WTC11 (cell line): Measurements from ENCODE around the gene DTNB. TPM values are rescaled to one million over a fixed set of nuclear protein-coding genes. Genes with fewer than 3 reads are reported as not detected.

Source experiments
- ATAC-seq: fragments of 200-7000 bp; cut with Tn5 transposase; 2 replicates; pipeline ENCODE4 v1.10.0; 2021; ENCODE audit warnings: mild to moderate bottlenecking, moderate library complexity
- CTCF ChIA-PET: fragments of 300-600 bp; sonication (Branson Sonifier 250); formaldehyde crosslinking; loops from one replicate; lab custom pipeline; 2021; ENCODE audit warnings: antibody characterized with exemption; lab: Charles Lee
- POLR2A ChIA-PET: fragments of 350-600 bp; sonication (Branson Sonifier 250); formaldehyde crosslinking; loops from one replicate; lab custom pipeline; 2021; ENCODE audit warnings: antibody characterized with exemption; lab: Charles Lee
- DNase-seq: peaks from one replicate; pipeline ENCODE4 v3.0.0; 2021; ENCODE audit warnings: low spot score
- H3K27ac Mint-ChIP-seq: 2 replicates; pipeline ENCODE4 v1.8.0; 2021; ENCODE audit warnings: mixed read lengths
- H3K27me3 Mint-ChIP-seq: 2 replicates; pipeline ENCODE4 v1.8.0; 2021; ENCODE audit warnings: low read depth, mild to moderate bottlenecking, moderate library complexity, mixed read lengths
- H3K36me3 Mint-ChIP-seq: 2 replicates; pipeline ENCODE4 v1.8.0; 2021; ENCODE audit warnings: mixed read lengths
- H3K4me1 Mint-ChIP-seq: 2 replicates; pipeline ENCODE4 v1.8.0; 2022; ENCODE audit warnings: mixed read lengths
- H3K4me3 Mint-ChIP-seq: 2 replicates; pipeline ENCODE4 v1.8.0; 2021; ENCODE audit warnings: mild to moderate bottlenecking, moderate library complexity, mixed read lengths
- H3K9me3 Mint-ChIP-seq: 2 replicates; pipeline ENCODE4 v1.8.0; 2021; ENCODE audit warnings: mixed read lengths
- EMX1 ChIP-seq: fragments of 250-450 bp; sonication (Bioruptor Pico); IDR thresholded peaks from 2 replicates; pipeline ENCODE4 v1.8.0; 2021; ENCODE audit warnings: mild to moderate bottlenecking
- ERG ChIP-seq: fragments of 250-450 bp; sonication (Bioruptor Pico); IDR thresholded peaks from 2 replicates; pipeline ENCODE4 v1.8.0; 2021; ENCODE audit warnings: mild to moderate bottlenecking
- GTF2I ChIP-seq: fragments of 250-450 bp; sonication (Bioruptor Pico); conservative IDR thresholded peaks from 2 replicates; pipeline ENCODE4 v1.4.0; 2021; ENCODE audit warnings: mild to moderate bottlenecking
- NFATC4 ChIP-seq: fragments of 250-450 bp; sonication (Bioruptor Pico); IDR thresholded peaks from 2 replicates; pipeline ENCODE4 v1.9.0; 2021; ENCODE audit warnings: mild to moderate bottlenecking
- ZNF121 ChIP-seq: sonication (generic); formaldehyde crosslinking; IDR thresholded peaks from 2 replicates; pipeline ENCODE4 v1.8.0; 2023; ENCODE audit warnings: missing genetic modification reagents
- ZNF138 ChIP-seq: sonication (generic); formaldehyde crosslinking; conservative IDR thresholded peaks from 2 replicates; pipeline ENCODE4 v1.8.1; 2022; ENCODE audit warnings: mild to moderate bottlenecking, moderate library complexity, missing genetic modification reagents
- ZNF219 ChIP-seq: sonication (generic); formaldehyde crosslinking; IDR thresholded peaks from 2 replicates; pipeline ENCODE4 v1.8.0; 2023; ENCODE audit warnings: missing genetic modification reagents, mild to moderate bottlenecking, borderline replicate concordance
- ZNF263 ChIP-seq: sonication (generic); formaldehyde crosslinking; IDR thresholded peaks from 2 replicates; pipeline ENCODE4 v1.8.1; 2022; ENCODE audit warnings: low read depth, mild to moderate bottlenecking, moderate library complexity, missing genetic modification reagents
- ZNF416 ChIP-seq: fragments of 250-450 bp; sonication (Bioruptor Pico); IDR thresholded peaks from 2 replicates; pipeline ENCODE4 v1.9.0; 2021; ENCODE audit warnings: mild to moderate bottlenecking, inconsistent platforms
- ZNF512 ChIP-seq: sonication (generic); formaldehyde crosslinking; IDR thresholded peaks from 2 replicates; pipeline ENCODE4 v1.8.1; 2022; ENCODE audit warnings: missing genetic modification reagents, borderline replicate concordance
- total RNA-seq: library from RNA; stranded (reverse); gene quantifications from 3 replicates; pipeline ENCODE4 v1.2.3, GENCODE V29; 2021
- TF ChIP-seq, protein P1 (sequence below): fragments of 250-450 bp; sonication (Bioruptor Pico); IDR thresholded peaks from 2 replicates; pipeline ENCODE4 v1.9.0; 2021; ENCODE audit warnings: moderate library complexity, mild to moderate bottlenecking, inconsistent platforms, borderline replicate concordance
- TF ChIP-seq, protein P2 (sequence below): fragments of 250-450 bp; sonication (Bioruptor Pico); IDR thresholded peaks from 2 replicates; pipeline ENCODE4 v2.1.2; 2022; ENCODE audit warnings: mild to moderate bottlenecking, moderate library complexity
- TF ChIP-seq, protein P3 (sequence below): sonication (generic); formaldehyde crosslinking; IDR thresholded peaks from 2 replicates; pipeline ENCODE4 v1.8.1; 2022; ENCODE audit warnings: mild to moderate bottlenecking, missing genetic modification reagents, moderate library complexity, borderline replicate concordance
- TF ChIP-seq, protein P4 (sequence below): fragments of 250-450 bp; sonication (Bioruptor Pico); IDR thresholded peaks from 2 replicates; pipeline ENCODE4 v1.9.0; 2021; ENCODE audit warnings: mild to moderate bottlenecking, borderline replicate concordance
- TF ChIP-seq, protein P5 (sequence below): fragments of 250-450 bp; sonication (Bioruptor Pico); conservative IDR thresholded peaks from 2 replicates; pipeline ENCODE4 v1.9.0; 2021; ENCODE audit warnings: mild to moderate bottlenecking

The DTNB gene
- total RNA-seq, 1 experiment from 2014 or later, result 39.9 TPM

DNA sequence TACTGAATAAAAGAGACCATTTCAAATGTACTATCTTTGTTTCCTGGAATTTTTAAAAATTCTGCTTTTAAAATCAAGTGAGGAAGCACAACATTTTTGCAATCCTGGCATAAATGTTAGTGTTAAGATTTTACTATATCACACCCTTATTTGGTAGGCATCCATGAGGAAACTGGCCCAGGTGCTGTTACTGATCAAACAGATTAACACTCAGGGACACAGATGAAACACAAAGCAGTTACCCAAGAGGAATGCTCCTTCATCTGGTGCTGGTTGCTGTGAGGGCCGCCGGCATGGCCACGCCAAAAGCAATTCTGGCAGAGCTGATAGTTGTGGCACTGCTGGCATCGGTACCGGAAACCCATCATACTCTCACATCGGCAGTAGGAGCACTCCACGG, 96.8 kb downstream of the DTNB start:
- ChIA-PET CTCF (interaction anchor here (0.7 kb wide), 1 partner anchor 24 kb away, joined by 4 read pairs; no protein-coding TSS in a partner anchor), POLR2A (no interaction called here)
- Mint-ChIP-seq H3K27me3 (no peaks in the 10 kb centered on the region), H3K4me3 (no peak overlapping the region), H3K9me3 (no peaks in the 10 kb centered on the region), H3K27ac (peak overlapping the region; percentile 65), H3K4me1 (no peaks in the 10 kb centered on the region), H3K36me3 (peaks cover 12% of the 10 kb centered on the region; the same call in 1 of the 2 replicates)
- no peak for TF ChIP-seq ZNF512 (CRISPR knock-in tag)
- TF ChIP-seq, protein P1, sequence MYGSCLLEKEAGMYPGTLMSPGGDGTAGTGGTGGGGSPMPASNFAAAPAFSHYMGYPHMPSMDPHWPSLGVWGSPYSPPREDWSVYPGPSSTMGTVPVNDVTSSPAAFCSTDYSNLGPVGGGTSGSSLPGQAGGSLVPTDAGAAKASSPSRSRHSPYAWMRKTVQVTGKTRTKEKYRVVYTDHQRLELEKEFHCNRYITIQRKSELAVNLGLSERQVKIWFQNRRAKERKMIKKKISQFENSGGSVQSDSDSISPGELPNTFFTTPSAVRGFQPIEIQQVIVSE (CRISPR knock-in tag), result no peak
- no peak for ATAC-seq
- DNase-seq, result no peak

GRCh38 chr2:25572638-25573037, 100.7 kb downstream of the DTNB start:
- no peaks in the 10 kb centered on the region for H3K9me3 Mint-ChIP-seq
- H3K36me3 Mint-ChIP-seq, result peaks cover 9% of the 10 kb centered on the region; the same call in 1 of the 2 replicates
- ChIA-PET CTCF (no interaction called here), POLR2A (no interaction called here)
- no peaks in the 10 kb centered on the region for H3K4me1 Mint-ChIP-seq
- no peak overlapping the region for H3K27ac Mint-ChIP-seq
- no peaks in the 10 kb centered on the region for H3K27me3 Mint-ChIP-seq
- no peak for DNase-seq
- H3K4me3 Mint-ChIP-seq, result no peak overlapping the region
- TF ChIP-seq ZNF121 (CRISPR knock-in tag) (no peak), GTF2I (CRISPR knock-in tag) (no peak), ZNF263 (CRISPR knock-in tag) (no peak), EMX1 (CRISPR knock-in tag) (no peak)
- TF ChIP-seq, protein P2, sequence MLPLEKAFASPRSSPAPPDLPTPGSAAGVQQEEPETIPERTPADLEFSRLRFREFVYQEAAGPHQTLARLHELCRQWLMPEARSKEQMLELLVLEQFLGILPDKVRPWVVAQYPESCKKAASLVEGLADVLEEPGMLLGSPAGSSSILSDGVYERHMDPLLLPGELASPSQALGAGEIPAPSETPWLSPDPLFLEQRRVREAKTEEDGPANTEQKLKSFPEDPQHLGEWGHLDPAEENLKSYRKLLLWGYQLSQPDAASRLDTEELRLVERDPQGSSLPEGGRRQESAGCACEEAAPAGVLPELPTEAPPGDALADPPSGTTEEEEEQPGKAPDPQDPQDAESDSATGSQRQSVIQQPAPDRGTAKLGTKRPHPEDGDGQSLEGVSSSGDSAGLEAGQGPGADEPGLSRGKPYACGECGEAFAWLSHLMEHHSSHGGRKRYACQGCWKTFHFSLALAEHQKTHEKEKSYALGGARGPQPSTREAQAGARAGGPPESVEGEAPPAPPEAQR, result no peak
- no peak for ATAC-seq

- H3K9me3 Mint-ChIP-seq, result no peaks in the 10 kb centered on the region
- H3K4me1 Mint-ChIP-seq, result no peaks in the 10 kb centered on the region
- no peak overlapping the region for H3K27ac Mint-ChIP-seq
- ATAC-seq, result no peak
- peaks cover 5% of the 10 kb centered on the region; the same call in 1 of the 2 replicates for H3K36me3 Mint-ChIP-seq
- no peaks in the 10 kb centered on the region for H3K27me3 Mint-ChIP-seq
- no peak for DNase-seq
- H3K4me3 Mint-ChIP-seq, result no peak overlapping the region
- ChIA-PET POLR2A (no interaction called here), CTCF (interaction anchor here (1.0 kb wide), 1 partner anchor 194 kb away, joined by 6 read pairs; no protein-coding TSS in a partner anchor)
- TF ChIP-seq ZNF138 (CRISPR knock-in tag) (no peak), ZNF416 (no peak), NFATC4 (no peak), ZNF219 (CRISPR knock-in tag) (no peak), ERG (CRISPR knock-in tag) (no peak)
- TF ChIP-seq, protein P3, sequence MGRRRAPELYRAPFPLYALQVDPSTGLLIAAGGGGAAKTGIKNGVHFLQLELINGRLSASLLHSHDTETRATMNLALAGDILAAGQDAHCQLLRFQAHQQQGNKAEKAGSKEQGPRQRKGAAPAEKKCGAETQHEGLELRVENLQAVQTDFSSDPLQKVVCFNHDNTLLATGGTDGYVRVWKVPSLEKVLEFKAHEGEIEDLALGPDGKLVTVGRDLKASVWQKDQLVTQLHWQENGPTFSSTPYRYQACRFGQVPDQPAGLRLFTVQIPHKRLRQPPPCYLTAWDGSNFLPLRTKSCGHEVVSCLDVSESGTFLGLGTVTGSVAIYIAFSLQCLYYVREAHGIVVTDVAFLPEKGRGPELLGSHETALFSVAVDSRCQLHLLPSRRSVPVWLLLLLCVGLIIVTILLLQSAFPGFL (CRISPR knock-in tag), result no peak
- TF ChIP-seq, protein P1 (CRISPR knock-in tag), result no peak
- TF ChIP-seq, protein P4, sequence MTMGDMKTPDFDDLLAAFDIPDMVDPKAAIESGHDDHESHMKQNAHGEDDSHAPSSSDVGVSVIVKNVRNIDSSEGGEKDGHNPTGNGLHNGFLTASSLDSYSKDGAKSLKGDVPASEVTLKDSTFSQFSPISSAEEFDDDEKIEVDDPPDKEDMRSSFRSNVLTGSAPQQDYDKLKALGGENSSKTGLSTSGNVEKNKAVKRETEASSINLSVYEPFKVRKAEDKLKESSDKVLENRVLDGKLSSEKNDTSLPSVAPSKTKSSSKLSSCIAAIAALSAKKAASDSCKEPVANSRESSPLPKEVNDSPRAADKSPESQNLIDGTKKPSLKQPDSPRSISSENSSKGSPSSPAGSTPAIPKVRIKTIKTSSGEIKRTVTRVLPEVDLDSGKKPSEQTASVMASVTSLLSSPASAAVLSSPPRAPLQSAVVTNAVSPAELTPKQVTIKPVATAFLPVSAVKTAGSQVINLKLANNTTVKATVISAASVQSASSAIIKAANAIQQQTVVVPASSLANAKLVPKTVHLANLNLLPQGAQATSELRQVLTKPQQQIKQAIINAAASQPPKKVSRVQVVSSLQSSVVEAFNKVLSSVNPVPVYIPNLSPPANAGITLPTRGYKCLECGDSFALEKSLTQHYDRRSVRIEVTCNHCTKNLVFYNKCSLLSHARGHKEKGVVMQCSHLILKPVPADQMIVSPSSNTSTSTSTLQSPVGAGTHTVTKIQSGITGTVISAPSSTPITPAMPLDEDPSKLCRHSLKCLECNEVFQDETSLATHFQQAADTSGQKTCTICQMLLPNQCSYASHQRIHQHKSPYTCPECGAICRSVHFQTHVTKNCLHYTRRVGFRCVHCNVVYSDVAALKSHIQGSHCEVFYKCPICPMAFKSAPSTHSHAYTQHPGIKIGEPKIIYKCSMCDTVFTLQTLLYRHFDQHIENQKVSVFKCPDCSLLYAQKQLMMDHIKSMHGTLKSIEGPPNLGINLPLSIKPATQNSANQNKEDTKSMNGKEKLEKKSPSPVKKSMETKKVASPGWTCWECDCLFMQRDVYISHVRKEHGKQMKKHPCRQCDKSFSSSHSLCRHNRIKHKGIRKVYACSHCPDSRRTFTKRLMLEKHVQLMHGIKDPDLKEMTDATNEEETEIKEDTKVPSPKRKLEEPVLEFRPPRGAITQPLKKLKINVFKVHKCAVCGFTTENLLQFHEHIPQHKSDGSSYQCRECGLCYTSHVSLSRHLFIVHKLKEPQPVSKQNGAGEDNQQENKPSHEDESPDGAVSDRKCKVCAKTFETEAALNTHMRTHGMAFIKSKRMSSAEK (CRISPR knock-in tag), result no peak
- TF ChIP-seq, protein P5, sequence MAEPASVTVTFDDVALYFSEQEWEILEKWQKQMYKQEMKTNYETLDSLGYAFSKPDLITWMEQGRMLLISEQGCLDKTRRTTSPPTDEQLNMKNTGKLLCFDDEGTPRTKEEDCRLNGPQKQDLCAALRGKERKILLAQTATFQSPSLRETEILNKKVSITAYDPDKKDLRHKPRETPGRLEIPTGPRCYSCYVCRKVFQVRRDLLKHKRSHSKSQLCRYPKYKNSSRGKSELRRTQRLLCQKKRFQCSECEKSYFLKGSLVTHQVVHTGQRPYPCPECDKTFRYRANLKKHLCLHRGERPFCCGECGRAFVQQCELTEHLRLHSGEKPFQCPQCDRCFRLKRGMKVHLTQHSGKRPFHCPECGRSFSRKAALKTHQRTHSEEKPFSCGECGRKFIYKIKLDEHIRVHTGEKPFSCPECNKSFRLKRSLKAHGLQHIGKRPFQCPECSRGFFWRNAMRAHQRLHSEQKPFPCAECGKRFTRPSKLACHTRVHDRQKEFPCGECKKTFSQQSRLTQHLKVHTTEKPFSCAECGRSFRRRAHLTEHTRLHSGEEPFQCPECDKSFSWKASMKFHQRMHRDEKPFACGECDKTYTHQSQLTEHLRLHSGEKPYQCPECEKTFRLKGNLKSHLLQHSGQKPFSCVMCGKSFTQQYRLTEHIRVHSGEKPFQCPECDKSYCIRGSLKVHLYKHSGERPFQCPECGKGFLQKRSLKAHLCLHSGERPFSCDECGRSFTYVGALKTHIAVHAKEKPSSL (CRISPR knock-in tag), result no peak
These were observed 103.1 kb downstream of the DTNB start for GRCh38 chr2:25570161-25570845.
